HG03432 (cell line): ENCODE measurements around the gene ESR1.
"Not testable (repeated sequence)": the region's sequence is repeated elsewhere in the genome, so short reads cannot be mapped to it uniquely, and the experiment has no call there.

ENCODE experiments used
- ATAC-seq: cut with Tn5 transposase; IDR thresholded peaks from one replicate; pipeline ENCODE4 v1.9.1; 2021; ENCODE audit warnings: mild to moderate bottlenecking, moderate library complexity; ENCODE audit not compliant: unreplicated experiment

The ESR1 gene

DNA sequence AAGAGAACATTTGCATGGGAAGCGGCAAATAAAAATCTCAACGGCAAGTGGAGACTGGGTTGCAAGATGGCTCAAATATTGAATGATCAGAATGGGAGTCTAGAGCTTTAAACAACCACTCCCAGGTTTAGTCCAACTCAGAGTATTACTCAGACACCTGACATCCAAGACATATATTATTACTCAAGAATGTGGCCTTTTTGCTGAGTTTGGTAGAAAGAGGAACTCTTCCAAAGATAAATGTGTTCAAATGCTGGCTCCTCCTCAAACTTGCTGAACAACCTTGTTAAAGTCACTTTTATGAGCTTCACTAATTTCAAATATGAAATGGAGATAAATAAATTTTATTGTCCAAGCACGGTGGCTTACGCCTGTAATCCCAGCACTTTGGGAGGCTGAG is 77.8 kb downstream of the ESR1 start:
- ATAC-seq: no peak

DNA sequence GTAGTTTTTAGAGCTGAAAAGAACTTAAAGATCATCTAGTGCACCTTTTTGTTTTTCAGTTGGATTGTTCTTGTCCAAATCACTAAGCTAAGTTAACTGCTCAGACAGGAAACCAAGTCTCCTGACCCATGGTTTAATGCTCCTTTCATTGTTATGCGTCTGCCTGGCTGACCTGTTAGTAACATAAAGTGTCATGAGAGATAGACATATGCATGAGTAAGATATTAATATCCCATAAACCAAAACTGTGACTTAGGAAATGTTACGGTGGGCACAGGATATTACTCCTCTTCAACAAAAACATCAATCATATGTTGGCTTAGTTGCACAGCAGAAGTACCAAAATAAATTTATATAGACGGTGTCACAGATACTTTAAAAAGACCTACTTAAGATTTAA is 84.0 kb downstream of the ESR1 start:
- ATAC-seq: no peak

GRCh38 chr6:151894426-151894825 is 86.9 kb downstream of the ESR1 start:
- not testable (repeated sequence) for ATAC-seq

DNA sequence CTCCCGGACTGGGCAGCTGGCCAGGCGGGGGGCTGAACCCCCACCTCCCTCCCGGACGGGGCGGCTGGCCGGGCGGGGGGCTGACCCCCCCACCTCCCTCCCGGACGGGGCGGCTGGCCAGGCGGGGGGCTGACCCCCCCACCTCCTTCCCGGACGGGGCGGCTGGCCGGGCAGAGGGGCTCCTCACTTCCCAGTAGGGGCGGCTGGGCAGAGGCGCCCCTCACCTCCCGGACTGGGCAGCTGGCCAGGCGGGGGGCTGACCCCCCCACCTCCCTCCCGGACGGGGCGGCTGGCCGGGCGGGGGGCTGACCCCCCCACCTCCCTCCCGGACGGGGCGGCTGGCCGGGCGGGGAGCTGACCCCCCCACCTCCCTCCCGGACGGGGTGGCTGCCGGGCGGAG is 91.7 kb downstream of the ESR1 start:
- ATAC-seq: not testable (repeated sequence)

GRCh38 chr6:151899796-151900195 is 92.3 kb downstream of the ESR1 start:
- not testable (repeated sequence) for ATAC-seq

DNA sequence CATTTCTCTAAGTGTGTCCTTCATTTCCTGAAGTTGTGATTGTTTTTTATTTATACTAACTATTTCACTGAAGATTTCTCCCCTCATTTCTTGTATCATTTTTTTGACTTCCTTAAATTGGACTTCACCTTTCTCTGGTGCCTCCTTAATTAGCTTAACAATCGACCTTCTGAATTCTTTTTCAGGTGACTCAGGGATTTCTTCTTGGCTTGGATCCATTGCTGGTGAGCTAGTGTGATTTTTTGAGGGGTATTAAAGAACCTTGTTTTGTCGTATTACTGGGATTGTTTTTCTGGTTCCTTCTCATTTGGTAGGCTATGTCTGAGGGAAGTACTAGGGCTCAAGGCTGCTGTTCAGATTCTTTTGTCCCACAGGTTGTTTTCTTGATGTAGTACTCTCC is 92.8 kb downstream of the ESR1 start:
- no peak for ATAC-seq

- no peak for ATAC-seq
Observed at GRCh38 chr6:151901009-151901411, 93.5 kb downstream of the ESR1 start.

GRCh38 chr6:151904631-151905030 is 97.1 kb downstream of the ESR1 start:
- no peak for ATAC-seq

GRCh38 chr6:151905072-151905471 is 97.6 kb downstream of the ESR1 start:
- ATAC-seq: no peak

- ATAC-seq: no peak
Observed at GRCh38 chr6:151905854-151906253, 98.4 kb downstream of the ESR1 start.

- ATAC-seq: no peak
Observed at GRCh38 chr6:151911401-151911800, 103.9 kb downstream of the ESR1 start.

DNA sequence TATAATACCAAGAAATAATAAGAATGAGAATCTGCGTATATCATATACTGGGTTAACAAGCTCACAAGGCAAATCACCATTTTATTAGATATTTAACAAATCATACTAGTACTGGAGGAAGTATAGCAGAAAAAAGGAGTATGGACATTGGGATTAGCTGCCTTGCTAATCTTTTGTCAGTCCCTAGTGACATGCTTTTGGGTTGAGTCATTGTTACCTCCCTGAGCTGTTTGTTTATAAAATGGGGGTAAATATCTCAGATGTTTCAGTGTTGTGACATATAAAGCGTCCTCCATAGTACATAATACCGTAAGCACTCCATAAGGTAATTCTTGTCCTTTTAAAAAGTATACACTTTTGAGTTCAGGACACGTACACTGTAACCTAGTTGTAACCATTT is 107.0 kb downstream of the ESR1 start:
- ATAC-seq: no peak

DNA sequence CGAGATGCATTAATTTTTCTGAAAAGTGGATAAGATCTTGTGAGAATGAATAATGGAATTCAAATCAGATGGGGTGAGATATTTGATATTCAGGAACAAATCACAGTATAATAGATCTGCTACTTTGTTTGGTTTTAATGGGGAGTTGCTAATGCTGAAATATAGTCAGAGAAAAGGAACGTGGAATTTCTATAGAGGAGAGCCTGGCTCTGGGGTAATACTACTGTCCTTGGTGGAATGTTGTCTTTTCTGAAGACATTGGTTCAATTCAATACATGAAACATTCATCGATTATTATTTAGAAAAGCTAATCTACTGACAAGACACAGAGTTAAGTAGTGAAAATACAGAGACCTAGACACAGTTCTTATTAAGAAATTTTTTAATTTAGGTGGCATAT is 108.6 kb downstream of the ESR1 start:
- no peak for ATAC-seq

- no peak for ATAC-seq
Observed at GRCh38 chr6:151916680-151917164, 109.2 kb downstream of the ESR1 start.

DNA sequence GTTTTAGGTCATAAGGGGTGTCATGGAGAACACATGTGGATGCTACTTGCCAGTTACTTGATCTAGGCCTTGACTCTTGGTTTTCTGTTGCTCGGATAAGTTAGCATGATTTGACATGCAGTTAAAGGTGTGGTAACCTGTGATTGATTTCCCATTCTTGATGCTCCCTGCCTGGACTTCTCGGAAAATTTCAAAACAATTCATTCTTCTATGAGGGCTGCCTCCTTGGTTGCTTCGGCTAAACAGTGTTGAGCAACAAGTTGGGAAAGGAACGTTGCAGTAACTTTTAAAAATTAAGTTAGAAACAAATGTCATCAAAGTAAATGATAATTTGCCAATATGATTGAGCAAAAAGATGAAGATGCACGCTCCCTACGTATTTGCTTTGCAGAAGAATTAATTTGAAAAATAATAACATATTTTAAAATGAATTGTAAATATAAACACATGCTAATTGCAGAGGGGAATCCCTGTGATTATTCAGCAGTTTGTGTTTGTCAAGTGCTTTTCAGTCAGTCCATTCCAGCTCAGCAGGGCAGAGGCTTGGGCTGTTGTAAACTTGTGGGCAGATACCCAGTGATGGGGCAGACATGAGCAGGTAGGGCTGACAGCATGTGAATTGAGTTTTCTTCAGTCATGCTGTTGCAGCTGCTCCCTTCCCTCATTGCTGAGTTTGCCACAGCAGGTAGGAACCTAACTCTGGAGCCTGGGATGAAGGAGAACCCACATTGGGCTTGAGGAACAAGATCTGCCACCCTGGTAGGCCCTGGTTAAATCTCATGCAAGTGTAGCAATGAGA is 110.2 kb downstream of the ESR1 start:
- ATAC-seq: no peak

DNA sequence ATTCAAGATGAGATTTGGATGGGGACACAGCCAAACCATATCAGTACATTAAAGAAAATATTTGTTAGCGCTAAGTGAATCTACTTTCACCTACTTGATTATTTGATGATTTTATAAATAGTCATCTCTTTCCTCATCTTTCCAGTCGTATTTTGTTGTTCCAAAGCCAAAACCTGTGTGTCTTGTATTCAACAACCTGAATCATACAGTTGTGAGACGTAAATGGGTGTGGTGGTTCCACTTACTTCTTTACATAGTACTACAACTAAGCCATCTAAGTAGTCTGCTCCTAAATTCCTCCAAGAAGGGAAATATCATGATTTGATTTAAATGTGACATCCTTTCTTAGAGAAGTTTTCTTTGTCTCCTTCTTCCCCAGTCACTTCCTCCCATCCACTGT is 132.8 kb downstream of the ESR1 start:
- no peak for ATAC-seq

DNA sequence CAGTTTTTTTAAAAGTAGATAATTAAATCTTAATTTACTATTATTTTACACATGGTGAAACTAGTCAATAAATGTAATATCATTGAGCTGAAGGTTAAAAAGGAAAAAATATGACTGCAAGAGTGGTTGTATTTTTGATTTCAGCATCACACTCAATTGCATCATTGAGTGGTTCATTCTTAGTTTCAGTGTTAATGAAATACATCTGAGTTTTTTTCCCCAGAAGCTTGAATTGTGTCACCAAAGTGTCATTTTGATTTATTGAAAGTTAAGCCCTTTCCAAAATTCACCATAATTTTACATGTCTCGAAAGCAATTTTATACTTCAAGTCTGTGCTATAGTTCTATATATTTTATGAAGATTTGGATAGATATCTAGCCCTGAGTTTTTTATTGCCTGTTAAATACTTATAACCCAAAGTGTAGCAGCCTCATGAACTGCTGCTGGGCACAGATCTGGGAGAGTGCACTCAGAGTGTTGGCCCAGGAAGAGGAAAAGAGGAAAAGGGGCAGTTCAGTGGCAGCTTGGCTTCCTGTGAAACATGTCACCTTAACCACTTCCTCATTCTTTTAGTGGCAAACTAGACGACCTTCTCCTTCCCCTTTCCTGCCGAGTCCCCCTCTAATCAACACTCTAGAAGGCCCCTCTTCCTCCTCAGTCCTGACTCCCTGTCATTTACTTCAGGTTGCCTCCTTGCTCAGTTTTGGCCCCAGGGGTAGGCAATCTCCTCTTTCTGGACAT is 140.7 kb downstream of the ESR1 start:
- ATAC-seq: no peak

DNA sequence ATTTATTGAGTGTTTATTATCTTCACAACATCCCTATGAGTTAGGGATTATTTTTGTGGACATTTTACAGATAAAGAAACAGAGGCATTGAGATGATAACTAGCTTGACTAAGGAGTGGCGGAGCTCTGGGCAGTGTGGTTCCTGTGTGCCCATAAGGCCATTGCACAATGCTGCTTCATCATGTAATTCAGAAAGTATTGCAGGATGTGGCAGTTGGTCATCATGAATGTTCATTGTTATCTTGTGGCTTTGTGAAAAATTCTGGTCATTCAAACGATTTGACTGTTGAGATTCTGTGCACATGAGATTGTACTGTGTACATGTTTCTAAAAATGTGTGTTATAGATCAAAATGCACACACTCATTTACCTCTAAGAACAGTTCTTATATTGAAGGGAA is 150.8 kb downstream of the ESR1 start:
- no peak for ATAC-seq

- ATAC-seq: no peak
Observed at GRCh38 chr6:151959086-151959485, 151.6 kb downstream of the ESR1 start.

- no peak for ATAC-seq
Observed at GRCh38 chr6:151961809-151962208, 154.3 kb downstream of the ESR1 start.

GRCh38 chr6:151962246-151962846 is 154.9 kb downstream of the ESR1 start:
- no peak for ATAC-seq

- ATAC-seq: no peak
Observed at GRCh38 chr6:151963001-151963400, 155.5 kb downstream of the ESR1 start.
